Endodermal cell (in vitro differentiated cells): ENCODE results near the gene CDC6. TPM values are rescaled to one million over a fixed set of nuclear protein-coding genes. Genes with fewer than 3 reads are reported as not detected.

Experiments used
- DNase-seq: peaks from one replicate; pipeline ENCODE4 v3.0.0-alpha.2; 2017
- H3K27ac ChIP-seq: 2 replicates; pipeline ENCODE4 v1.5.1; 2013; ENCODE audit warnings: mild to moderate bottlenecking, low read depth, low read length, moderate library complexity
- H3K27me3 ChIP-seq: 2 replicates; pipeline ENCODE4 v1.6.1; 2013; ENCODE audit warnings: mild to moderate bottlenecking, low read length, moderate library complexity; ENCODE audit not compliant: insufficient read depth, control insufficient read depth, poor library complexity, severe bottlenecking
- H3K36me3 ChIP-seq: 2 replicates; pipeline ENCODE4 v1.7.0; 2013; ENCODE audit warnings: mild to moderate bottlenecking, low read length, moderate library complexity; ENCODE audit not compliant: control insufficient read depth, insufficient read depth
- H3K4me1 ChIP-seq: one replicate; pipeline ENCODE4 v1.7.0; 2013; ENCODE audit warnings: low read length; ENCODE audit not compliant: control insufficient read depth, insufficient read depth
- H3K4me3 ChIP-seq: 2 replicates; pipeline ENCODE4 v1.5.1; 2013; ENCODE audit warnings: mild to moderate bottlenecking, low read length, moderate library complexity
- H3K9ac ChIP-seq: 2 replicates; pipeline ENCODE4 v1.6.1; 2013; ENCODE audit warnings: mild to moderate bottlenecking, low read length, moderate library complexity; ENCODE audit not compliant: poor library complexity, severe bottlenecking; ENCODE audit errors: extremely low read depth
- H3K9me3 ChIP-seq: 2 replicates; pipeline ENCODE4 v1.6.1; 2013; ENCODE audit warnings: mild to moderate bottlenecking, low read length, moderate library complexity; ENCODE audit not compliant: control insufficient read depth
- H3K27ac Mint-ChIP-seq: 2 replicates; pipeline ENCODE4 v1.8.0; 2020; ENCODE audit warnings: mixed read lengths
- H3K27me3 Mint-ChIP-seq: 2 replicates; pipeline ENCODE4 v1.8.0; 2021; ENCODE audit warnings: mild to moderate bottlenecking, mixed read lengths; ENCODE audit not compliant: insufficient read depth
- H3K36me3 Mint-ChIP-seq: 2 replicates; pipeline ENCODE4 v1.8.0; 2020; ENCODE audit warnings: low read depth, mixed read lengths
- H3K4me1 Mint-ChIP-seq: 2 replicates; pipeline ENCODE4 v1.8.0; 2020; ENCODE audit warnings: mixed read lengths
- H3K4me3 Mint-ChIP-seq: 2 replicates; pipeline ENCODE4 v1.8.0; 2020; ENCODE audit warnings: mild to moderate bottlenecking, moderate library complexity, mixed read lengths
- H3K9me3 Mint-ChIP-seq: 2 replicates; pipeline ENCODE4 v1.8.0; 2020; ENCODE audit warnings: mild to moderate bottlenecking, mixed read lengths
- WGBS, 2 experiments: methylation state at CpG; one replicate each; pipeline versions ENCODE4 v1.1.5 to v1.1.7; 2013; ENCODE audit warnings: missing lambda C conversion rate in 2 of 2, mixed read lengths in 1 of 2; ENCODE audit not compliant: insufficient coverage in 1 of 2, insufficient read length in 1 of 2; 5-methylcytosine and 5-hydroxymethylcytosine counted together
- total RNA-seq, 2 donors: library from RNA; stranded (reverse); fragmentation: NEBNext Ultra II Directional in 1 of 2; extraction: Animal tissue kit (Norgen Biotek cat#: 25700) in 1 of 2; gene quantifications; 2 replicates in 1 of 2; 3 replicates in 1 of 2; pipeline ENCODE4 v1.2.1, GENCODE V29; 2021
- TF ChIP-seq, protein P1 (sequence below): fragments of 200-600 bp; sonication (generic); conservative IDR thresholded peaks from 2 replicates; pipeline ENCODE4 v1.5.0; 2021; ENCODE audit warnings: antibody characterized with exemption, mild to moderate bottlenecking

CDC6 gene
- total RNA-seq, 2 donors from 2014 or later, result 88.4 to 95.4 TPM

GRCh38 chr17:40349895-40350688, 62.4 kb downstream of the CDC6 start:
- Mint-ChIP-seq H3K27me3 (no peaks in the 10 kb centered on the region), H3K27ac (peak overlapping the region; percentile 87), H3K4me1 (peaks cover 42% of the 10 kb centered on the region), H3K36me3 (peaks cover 37% of the 10 kb centered on the region), H3K4me3 (no peak overlapping the region), H3K9me3 (no peaks in the 10 kb centered on the region)
- 82 to 87% methylated on average over 11 to 19 of the region's 19 CpGs for WGBS, 2 experiments
- TF ChIP-seq, protein P1, sequence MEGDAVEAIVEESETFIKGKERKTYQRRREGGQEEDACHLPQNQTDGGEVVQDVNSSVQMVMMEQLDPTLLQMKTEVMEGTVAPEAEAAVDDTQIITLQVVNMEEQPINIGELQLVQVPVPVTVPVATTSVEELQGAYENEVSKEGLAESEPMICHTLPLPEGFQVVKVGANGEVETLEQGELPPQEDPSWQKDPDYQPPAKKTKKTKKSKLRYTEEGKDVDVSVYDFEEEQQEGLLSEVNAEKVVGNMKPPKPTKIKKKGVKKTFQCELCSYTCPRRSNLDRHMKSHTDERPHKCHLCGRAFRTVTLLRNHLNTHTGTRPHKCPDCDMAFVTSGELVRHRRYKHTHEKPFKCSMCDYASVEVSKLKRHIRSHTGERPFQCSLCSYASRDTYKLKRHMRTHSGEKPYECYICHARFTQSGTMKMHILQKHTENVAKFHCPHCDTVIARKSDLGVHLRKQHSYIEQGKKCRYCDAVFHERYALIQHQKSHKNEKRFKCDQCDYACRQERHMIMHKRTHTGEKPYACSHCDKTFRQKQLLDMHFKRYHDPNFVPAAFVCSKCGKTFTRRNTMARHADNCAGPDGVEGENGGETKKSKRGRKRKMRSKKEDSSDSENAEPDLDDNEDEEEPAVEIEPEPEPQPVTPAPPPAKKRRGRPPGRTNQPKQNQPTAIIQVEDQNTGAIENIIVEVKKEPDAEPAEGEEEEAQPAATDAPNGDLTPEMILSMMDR, result no peak
- DNase-seq, result peak; percentile 71
- Histone ChIP-seq H3K36me3 (peaks cover 42% of the 10 kb centered on the region), H3K27ac (peak overlapping the region; percentile 97), H3K27me3 (no peaks in the 10 kb centered on the region), H3K9ac (peak overlapping the region; percentile 20), H3K4me1 (peaks cover 8% of the 10 kb centered on the region), H3K4me3 (no peak overlapping the region), H3K9me3 (no peaks in the 10 kb centered on the region)

GRCh38 chr17:40350689-40351358, 63.1 kb downstream of the CDC6 start:
- Mint-ChIP-seq H3K4me1 (peaks cover 40% of the 10 kb centered on the region), H3K36me3 (peaks cover 43% of the 10 kb centered on the region), H3K27me3 (no peaks in the 10 kb centered on the region), H3K9me3 (no peaks in the 10 kb centered on the region), H3K27ac (no peak overlapping the region), H3K4me3 (no peak overlapping the region)
- H3K36me3 ChIP-seq, result peaks cover 48% of the 10 kb centered on the region
- peak overlapping the region; percentile 20 for H3K9ac ChIP-seq
- TF ChIP-seq, protein P1, result no peak
- WGBS, 2 experiments, result 33 to 50% methylated on average over 5 to 15 of the region's 17 CpGs
- DNase-seq, result peak; percentile 62
- H3K4me3 ChIP-seq, result no peak overlapping the region
- H3K27me3 ChIP-seq, result no peaks in the 10 kb centered on the region
- no peaks in the 10 kb centered on the region for H3K9me3 ChIP-seq
- peaks cover 8% of the 10 kb centered on the region for H3K4me1 ChIP-seq
- peak overlapping the region; percentile 97 for H3K27ac ChIP-seq

GRCh38 chr17:40351359-40352236, 63.9 kb downstream of the CDC6 start:
- no peak overlapping the region for H3K9ac ChIP-seq
- H3K4me1 ChIP-seq, result peaks cover 2% of the 10 kb centered on the region
- H3K36me3 Mint-ChIP-seq, result peaks cover 43% of the 10 kb centered on the region
- no peaks in the 10 kb centered on the region for H3K9me3 Mint-ChIP-seq
- H3K27ac Mint-ChIP-seq, result no peak overlapping the region
- H3K4me1 Mint-ChIP-seq, result peaks cover 34% of the 10 kb centered on the region
- peak overlapping the region; percentile 97 for H3K27ac ChIP-seq
- TF ChIP-seq, protein P1, result no peak
- 77 to 89% methylated on average over 16 to 27 of the region's 27 CpGs for WGBS, 2 experiments
- H3K27me3 ChIP-seq, result no peaks in the 10 kb centered on the region
- no peak overlapping the region for H3K4me3 ChIP-seq
- peaks cover 54% of the 10 kb centered on the region for H3K36me3 ChIP-seq
- H3K4me3 Mint-ChIP-seq, result no peak overlapping the region
- peak; percentile 63 for DNase-seq
- H3K9me3 ChIP-seq, result no peaks in the 10 kb centered on the region
- no peaks in the 10 kb centered on the region for H3K27me3 Mint-ChIP-seq
